Measurements from ENCODE around the gene PSMB9. TPM values are rescaled to one million over a fixed set of nuclear protein-coding genes. Genes with fewer than 3 reads are reported as not detected.
"Not testable (repeated sequence)": the region's sequence is repeated elsewhere in the genome, so short reads cannot be mapped to it uniquely, and the experiment has no call there.

Gene PSMB9
- total RNA-seq, 3 donors from 2014 or later (not counting 1 experiment from before 2014, with no cell fraction given) = 112 to 190 (median 182) TPM

DNA sequence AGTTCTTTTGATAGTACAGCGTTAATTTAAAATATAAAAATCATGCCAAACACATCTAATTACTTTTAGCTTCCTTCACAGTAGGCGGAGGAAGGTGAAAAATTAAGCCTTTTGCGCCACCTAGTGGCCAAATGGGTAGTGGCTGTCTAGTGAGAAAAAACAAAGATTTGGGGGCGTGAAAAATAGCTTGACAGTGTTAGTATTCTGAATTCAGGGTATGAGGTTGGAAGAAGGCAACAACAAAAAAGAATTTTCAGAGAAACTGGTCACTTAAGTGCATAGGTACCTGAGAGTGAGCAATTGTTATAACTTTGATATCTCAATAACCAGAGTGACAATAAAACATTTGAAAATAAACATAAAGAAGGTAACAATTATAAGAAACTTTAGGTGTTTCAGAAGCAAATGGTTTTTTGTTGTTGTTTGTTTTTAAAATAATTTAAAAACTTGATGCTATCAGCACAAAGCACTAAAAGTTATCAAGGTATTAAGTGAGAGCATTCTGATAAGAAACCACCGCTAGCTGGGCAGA lies 14.3 kb downstream of the PSMB9 start:
- H3K4me1 Mint-ChIP-seq = peaks cover 6 to 7% of the 10 kb centered on the region in 2 donors
- H3K27ac Mint-ChIP-seq = peak overlapping the region in 1 of 2 donors; percentile 7
- 0% methylated on average over 2 of the region's 5 CpGs for WGBS (ENCODE audit: insufficient coverage)
- Histone ChIP-seq H3K4me3 (ENCODE audit: low read length) (no peak overlapping the region), H3K27ac (ENCODE audit: low read length) (no peak overlapping the region), H3K4me1 (ENCODE audit: control insufficient read depth, insufficient read depth, low read length) (peaks cover 9% of the 10 kb centered on the region), H3K36me3 (ENCODE audit: control insufficient read depth, insufficient read depth, low read length) (no peaks in the 10 kb centered on the region), H3K9me3 (ENCODE audit: control insufficient read depth, insufficient read depth, low read length) (no peaks in the 10 kb centered on the region), H3K27me3 (ENCODE audit: control insufficient read depth, insufficient read depth, low read length) (no peaks in the 10 kb centered on the region)
- TF ChIP-seq, protein P1, sequence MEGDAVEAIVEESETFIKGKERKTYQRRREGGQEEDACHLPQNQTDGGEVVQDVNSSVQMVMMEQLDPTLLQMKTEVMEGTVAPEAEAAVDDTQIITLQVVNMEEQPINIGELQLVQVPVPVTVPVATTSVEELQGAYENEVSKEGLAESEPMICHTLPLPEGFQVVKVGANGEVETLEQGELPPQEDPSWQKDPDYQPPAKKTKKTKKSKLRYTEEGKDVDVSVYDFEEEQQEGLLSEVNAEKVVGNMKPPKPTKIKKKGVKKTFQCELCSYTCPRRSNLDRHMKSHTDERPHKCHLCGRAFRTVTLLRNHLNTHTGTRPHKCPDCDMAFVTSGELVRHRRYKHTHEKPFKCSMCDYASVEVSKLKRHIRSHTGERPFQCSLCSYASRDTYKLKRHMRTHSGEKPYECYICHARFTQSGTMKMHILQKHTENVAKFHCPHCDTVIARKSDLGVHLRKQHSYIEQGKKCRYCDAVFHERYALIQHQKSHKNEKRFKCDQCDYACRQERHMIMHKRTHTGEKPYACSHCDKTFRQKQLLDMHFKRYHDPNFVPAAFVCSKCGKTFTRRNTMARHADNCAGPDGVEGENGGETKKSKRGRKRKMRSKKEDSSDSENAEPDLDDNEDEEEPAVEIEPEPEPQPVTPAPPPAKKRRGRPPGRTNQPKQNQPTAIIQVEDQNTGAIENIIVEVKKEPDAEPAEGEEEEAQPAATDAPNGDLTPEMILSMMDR (IDR thresholded peaks at IDR 0.05) = peak; percentile 88
- intact Hi-C loops (cut with micrococcal nuclease) = loop anchor here (1.0 to 5.0 kb wide), 4 partner anchors 15 to 456 kb away; partner anchors contain the start of genes TAP1 and TAP2
- no peak overlapping the region for H3K4me3 Mint-ChIP-seq
- H3K36me3 Mint-ChIP-seq = no peaks in the 10 kb centered on the region
- DNase-seq (peak; percentile 81 to 95), ATAC-seq (peak; percentile 89 to 96 (median 93))
- no peaks in the 10 kb centered on the region for H3K9me3 Mint-ChIP-seq
- no peaks in the 10 kb centered on the region for H3K27me3 Mint-ChIP-seq (ENCODE audit: low read depth in 2 of 2)

DNA sequence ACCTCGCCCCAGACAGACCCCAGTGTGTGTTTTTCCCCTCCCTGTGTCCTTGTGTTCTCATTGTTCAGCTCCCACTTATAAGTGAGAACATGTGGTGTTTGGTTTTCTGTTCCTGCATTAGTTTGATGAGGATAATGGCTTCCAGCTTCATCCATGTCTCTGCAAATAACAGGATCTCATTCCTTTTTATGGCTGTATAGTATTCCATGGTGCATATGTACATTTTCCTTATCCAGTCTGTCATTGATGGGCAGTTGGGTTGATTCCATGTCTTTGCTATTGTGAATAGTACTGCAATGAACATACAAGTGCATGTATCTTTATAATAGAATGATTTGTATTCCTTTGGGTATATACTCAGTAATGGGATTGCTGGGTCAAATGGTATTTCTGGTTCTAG lies 20.0 kb downstream of the PSMB9 start:
- H3K9me3 Mint-ChIP-seq; ATAC-seq; H3K27ac Mint-ChIP-seq; H3K27ac ChIP-seq (ENCODE audit: low read length); H3K4me1 ChIP-seq (ENCODE audit: control insufficient read depth, insufficient read depth, low read length); H3K4me3 ChIP-seq (ENCODE audit: low read length); H3K9me3 ChIP-seq (ENCODE audit: control insufficient read depth, insufficient read depth, low read length); intact Hi-C loops (cut with micrococcal nuclease); H3K27me3 ChIP-seq (ENCODE audit: control insufficient read depth, insufficient read depth, low read length); H3K36me3 Mint-ChIP-seq; H3K36me3 ChIP-seq (ENCODE audit: control insufficient read depth, insufficient read depth, low read length); DNase-seq; H3K4me1 Mint-ChIP-seq; H3K4me3 Mint-ChIP-seq: not testable (repeated sequence)
- WGBS (ENCODE audit: insufficient coverage) = no CpG with 5 or more reads among the region's 1 CpG
- peaks cover under 1 to 15% of the 10 kb centered on the region in 2 donors for H3K27me3 Mint-ChIP-seq (ENCODE audit: low read depth in 2 of 2)

DNA sequence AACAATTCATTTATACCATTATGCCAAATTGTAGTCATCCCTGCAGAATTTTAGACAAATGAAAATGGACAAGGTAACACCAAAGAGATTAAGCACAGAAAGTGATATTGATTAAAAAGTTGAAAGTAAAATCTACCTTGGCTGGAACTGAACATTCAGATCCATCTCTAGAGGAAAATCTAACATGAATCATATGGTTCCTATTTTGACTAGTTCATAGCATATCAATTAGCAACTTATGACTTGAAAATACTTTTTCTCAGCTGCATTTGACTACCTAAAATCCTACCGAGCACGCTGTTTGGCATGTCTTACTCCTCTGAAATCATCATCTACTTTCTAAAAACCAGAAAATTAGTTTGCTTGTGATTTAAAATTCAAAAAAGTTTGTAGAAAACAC lies 22.6 kb downstream of the PSMB9 start:
- no peaks in the 10 kb centered on the region for H3K27me3 ChIP-seq (ENCODE audit: control insufficient read depth, insufficient read depth, low read length)
- H3K4me3 Mint-ChIP-seq = no peak overlapping the region
- intact Hi-C loops (cut with micrococcal nuclease) = no loop called here
- TF ChIP-seq, protein P1 (IDR thresholded peaks at IDR 0.05) = no peak
- H3K9me3 ChIP-seq (ENCODE audit: control insufficient read depth, insufficient read depth, low read length) = no peaks in the 10 kb centered on the region
- no peak overlapping the region for H3K27ac Mint-ChIP-seq
- DNase-seq (no peak), ATAC-seq (no peak)
- H3K4me1 Mint-ChIP-seq = no peaks in the 10 kb centered on the region
- H3K4me3 ChIP-seq (ENCODE audit: low read length) = no peak overlapping the region
- no peaks in the 10 kb centered on the region for H3K4me1 ChIP-seq (ENCODE audit: control insufficient read depth, insufficient read depth, low read length)
- peaks cover 10 to 26% of the 10 kb centered on the region in 2 donors for H3K27me3 Mint-ChIP-seq (ENCODE audit: low read depth in 2 of 2)
- no peaks in the 10 kb centered on the region for H3K9me3 Mint-ChIP-seq
- no peaks in the 10 kb centered on the region for H3K36me3 ChIP-seq (ENCODE audit: control insufficient read depth, insufficient read depth, low read length)
- no peak overlapping the region for H3K27ac ChIP-seq (ENCODE audit: low read length)
- peaks cover 6% of the 10 kb centered on the region for H3K36me3 Mint-ChIP-seq
- WGBS (ENCODE audit: insufficient coverage) = 88% methylated on average over 2 of the region's 2 CpGs

DNA sequence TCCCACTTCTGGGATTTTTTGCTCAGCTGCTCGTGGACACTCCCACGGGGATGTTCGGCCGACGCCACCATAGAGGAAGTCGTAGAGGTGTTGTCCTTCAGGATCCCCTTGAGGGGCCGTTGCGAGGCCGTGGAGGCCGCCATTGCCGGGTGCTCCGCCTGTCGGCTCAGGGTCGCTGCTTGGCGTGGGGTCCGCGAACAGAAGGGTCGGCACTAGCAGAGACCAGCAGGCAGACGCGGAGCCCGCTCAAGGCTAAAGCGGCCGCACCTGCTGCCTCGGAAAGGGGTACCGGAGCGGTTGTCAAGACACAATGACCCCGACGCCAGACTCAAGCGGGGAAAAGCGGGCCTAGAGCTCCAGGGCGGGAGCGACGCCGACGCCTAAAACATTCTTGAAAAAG lies 25.7 kb downstream of the PSMB9 start:
- DNase-seq (no peak), ATAC-seq (no peak)
- Mint-ChIP-seq H3K4me3 (no peak overlapping the region), H3K27ac (no peak overlapping the region), H3K9me3 (no peaks in the 10 kb centered on the region), H3K36me3 (no peaks in the 10 kb centered on the region), H3K4me1 (no peaks in the 10 kb centered on the region), H3K27me3 (ENCODE audit: low read depth in 2 of 2) (peaks cover 10 to 15% of the 10 kb centered on the region in 2 donors)
- H3K4me1 ChIP-seq (ENCODE audit: control insufficient read depth, insufficient read depth, low read length) = no peaks in the 10 kb centered on the region
- H3K27ac ChIP-seq (ENCODE audit: low read length) = no peak overlapping the region
- H3K27me3 ChIP-seq (ENCODE audit: control insufficient read depth, insufficient read depth, low read length) = no peaks in the 10 kb centered on the region
- WGBS (ENCODE audit: insufficient coverage) = 68% methylated on average over 35 of the region's 35 CpGs
- H3K9me3 ChIP-seq (ENCODE audit: control insufficient read depth, insufficient read depth, low read length) = no peaks in the 10 kb centered on the region
- TF ChIP-seq, protein P1 (IDR thresholded peaks at IDR 0.05) = no peak
- no peaks in the 10 kb centered on the region for H3K36me3 ChIP-seq (ENCODE audit: control insufficient read depth, insufficient read depth, low read length)
- intact Hi-C loops (cut with micrococcal nuclease) = no loop called here
- H3K4me3 ChIP-seq (ENCODE audit: low read length) = no peak overlapping the region

DNA sequence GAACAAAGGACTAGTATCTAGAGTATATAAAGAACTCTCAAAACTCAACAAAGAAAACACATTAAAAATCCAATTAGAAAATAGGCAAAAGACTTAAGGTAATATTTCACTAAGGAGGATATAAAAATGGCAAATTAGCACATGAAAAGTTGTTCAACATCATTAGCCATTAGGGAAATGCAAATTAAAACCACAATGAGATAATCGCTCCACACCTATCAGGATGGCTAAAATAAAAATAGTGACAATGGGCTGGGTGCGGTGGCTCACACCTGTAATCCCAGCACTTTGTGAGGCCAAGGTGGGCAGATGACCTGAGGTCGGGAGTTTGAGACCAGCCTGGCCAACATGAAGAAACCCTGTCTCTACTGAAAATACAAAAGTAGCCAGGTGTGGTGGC lies 27.0 kb downstream of the PSMB9 start:
- WGBS (ENCODE audit: insufficient coverage) = 79% methylated on average over 3 of the region's 3 CpGs
- DNase-seq; intact Hi-C loops (cut with micrococcal nuclease); H3K9me3 ChIP-seq (ENCODE audit: control insufficient read depth, insufficient read depth, low read length); H3K27ac Mint-ChIP-seq; H3K9me3 Mint-ChIP-seq; H3K4me1 ChIP-seq (ENCODE audit: control insufficient read depth, insufficient read depth, low read length); H3K27ac ChIP-seq (ENCODE audit: low read length); H3K4me3 ChIP-seq (ENCODE audit: low read length); H3K36me3 ChIP-seq (ENCODE audit: control insufficient read depth, insufficient read depth, low read length); H3K36me3 Mint-ChIP-seq; H3K4me1 Mint-ChIP-seq; ATAC-seq; H3K4me3 Mint-ChIP-seq; H3K27me3 ChIP-seq (ENCODE audit: control insufficient read depth, insufficient read depth, low read length): not testable (repeated sequence)
- H3K27me3 Mint-ChIP-seq (ENCODE audit: low read depth in 2 of 2) = peaks cover 10 to 13% of the 10 kb centered on the region in 2 donors

All from natural killer cell (primary cell).